Measurements from ENCODE around the gene CACNA1I. TPM values are rescaled to one million over a fixed set of nuclear protein-coding genes. Genes with fewer than 3 reads are reported as not detected.

CACNA1I gene
- polyA plus RNA-seq, 3 donors = 0.04 to 0.09 (median 0.09) TPM

- DNase-seq = no peak
Measured at GRCh38 chr22:39535357-39535725, 35.2 kb upstream of the CACNA1I start.

DNA sequence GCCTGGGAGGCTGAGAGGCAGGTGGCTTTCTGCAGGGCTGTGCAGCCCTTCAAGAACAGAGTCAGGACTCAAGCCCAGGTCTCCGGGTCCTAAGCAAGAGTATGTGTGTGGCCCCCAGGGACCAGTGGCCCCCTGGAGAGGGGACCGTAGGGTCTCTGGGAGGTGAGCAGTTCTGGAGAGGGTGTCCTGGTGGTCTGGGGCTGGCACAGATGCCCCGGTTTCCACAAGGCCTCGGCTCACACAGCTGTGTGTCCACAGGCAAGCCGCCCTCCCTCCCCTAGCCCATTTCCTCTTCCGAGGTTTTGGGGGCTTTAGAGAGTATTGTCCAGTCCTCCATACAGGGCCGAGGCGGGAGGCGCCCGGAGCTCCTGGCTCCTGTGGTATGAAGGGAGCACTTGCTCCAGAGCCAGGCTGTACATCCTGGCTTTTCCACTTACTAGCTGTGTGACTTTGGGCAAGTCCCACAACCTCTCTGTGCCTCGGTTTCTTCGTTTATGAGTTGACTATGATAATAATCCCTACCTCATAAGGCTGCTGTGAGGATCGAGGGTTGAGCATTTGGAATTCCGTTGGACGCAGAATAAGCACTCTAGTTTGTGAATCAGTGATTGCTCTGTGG is 34.6 kb upstream of the CACNA1I start:
- no peak for DNase-seq

GRCh38 chr22:39536711-39537110 is 33.8 kb upstream of the CACNA1I start:
- DNase-seq = no peak

DNA sequence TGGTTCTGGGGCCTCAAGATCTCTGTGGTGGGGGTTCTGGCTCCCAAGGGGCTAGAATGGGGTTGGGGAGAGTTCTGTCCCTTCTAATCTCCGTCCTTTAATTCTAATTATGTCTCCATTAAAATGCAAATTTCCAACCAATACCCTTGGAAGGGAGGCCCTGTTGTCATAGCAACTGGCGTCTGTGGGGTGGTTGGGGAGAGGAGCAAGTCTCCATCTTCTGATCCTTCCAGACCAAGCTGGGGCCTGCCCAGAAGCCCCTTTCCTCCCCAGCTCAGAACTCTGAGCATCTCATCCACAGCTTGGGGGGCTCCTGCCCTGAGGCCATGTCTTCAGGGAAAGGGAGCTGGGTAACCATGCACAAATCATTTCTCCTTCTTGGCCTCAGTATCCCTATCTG is 32.6 kb upstream of the CACNA1I start:
- no peak for DNase-seq

- no peak for DNase-seq
Measured at GRCh38 chr22:39543095-39543494, 27.5 kb upstream of the CACNA1I start.

DNA sequence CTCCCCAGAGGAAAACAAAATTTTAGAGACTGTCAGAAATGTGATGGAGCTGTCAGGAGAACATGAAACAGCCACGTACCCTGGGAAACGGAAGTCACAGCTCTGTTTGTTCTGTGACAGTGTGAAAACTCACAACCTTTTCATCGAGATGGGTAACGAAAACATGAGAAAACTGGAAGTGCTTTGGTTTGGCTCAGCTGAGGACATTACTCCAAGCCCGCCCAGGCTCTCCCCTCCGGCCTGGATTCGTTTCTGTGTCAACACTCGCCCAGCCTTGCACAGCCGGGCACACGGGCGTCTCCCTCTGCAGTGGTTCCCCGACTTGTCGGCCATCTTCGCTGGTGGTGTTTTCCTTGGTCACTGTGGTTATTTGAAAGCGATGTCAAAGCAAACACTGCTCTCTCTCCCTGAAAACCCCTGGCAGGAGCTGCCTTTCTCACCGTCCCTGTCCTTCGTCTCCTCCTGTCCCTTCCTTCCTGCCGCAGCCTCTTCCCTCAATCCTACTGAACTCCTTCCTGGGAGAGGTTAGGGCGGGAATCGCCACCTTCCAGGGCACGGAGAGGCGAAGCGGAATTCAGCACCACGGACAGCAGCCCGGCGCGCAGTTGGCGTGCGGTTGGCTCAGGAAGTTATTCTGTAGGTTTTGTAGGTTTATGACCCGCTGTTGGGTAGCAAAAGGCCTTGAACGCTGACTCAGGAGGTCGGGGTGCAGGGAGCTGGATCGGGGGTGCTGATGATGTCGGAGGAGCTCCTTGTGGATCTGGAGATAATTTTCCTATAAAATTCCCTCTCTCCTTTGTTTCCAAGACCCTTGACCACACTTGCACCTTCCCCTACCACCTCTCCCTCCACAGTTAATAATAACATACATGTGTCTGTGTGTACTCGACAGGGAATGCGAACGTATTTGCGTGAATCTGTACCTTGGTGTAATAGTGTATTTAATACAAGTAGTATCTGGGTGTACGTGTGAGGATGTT is 24.9 kb upstream of the CACNA1I start:
- peak; percentile 71 for DNase-seq

DNA sequence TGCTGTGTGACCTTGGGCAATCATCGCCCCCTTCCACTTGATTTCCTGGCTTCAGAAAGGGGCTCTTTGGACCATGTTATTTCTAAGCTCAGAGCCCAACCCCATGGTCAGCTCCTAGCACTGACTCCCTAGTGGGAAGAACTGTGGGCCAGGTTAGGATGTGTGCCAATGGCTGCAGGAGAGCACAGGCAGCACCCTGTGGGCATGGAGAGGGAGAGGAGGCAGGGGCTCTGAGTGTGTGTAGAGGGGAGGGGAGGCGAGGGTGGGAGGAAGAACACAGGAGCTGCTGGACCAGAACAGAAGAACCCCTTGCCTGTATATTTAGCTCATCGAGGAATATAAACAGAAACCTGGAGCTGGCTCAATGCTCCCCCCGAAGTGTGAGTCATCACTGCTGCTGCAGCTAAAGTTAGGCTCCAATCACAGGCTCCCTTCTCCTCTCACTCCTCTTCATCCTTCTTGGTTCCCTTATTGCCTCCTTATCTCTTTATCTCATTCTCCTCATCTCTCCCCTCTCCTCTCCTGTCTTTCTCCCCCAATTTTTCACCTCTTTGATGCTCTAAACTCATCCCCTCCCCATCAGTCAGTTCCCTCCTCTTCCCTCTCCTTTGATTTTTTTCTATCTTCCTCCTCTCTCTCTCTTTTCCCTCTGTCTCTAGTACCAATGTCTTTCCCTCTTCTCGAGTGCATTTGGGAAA is 23.5 kb upstream of the CACNA1I start:
- no peak for DNase-seq

GRCh38 chr22:39547587-39547947 is 23.0 kb upstream of the CACNA1I start:
- no peak for DNase-seq

GRCh38 chr22:39553429-39553828 is 17.1 kb upstream of the CACNA1I start:
- DNase-seq = no peak

- DNase-seq = no peak
Measured at GRCh38 chr22:39554151-39554550, 16.4 kb upstream of the CACNA1I start.

DNA sequence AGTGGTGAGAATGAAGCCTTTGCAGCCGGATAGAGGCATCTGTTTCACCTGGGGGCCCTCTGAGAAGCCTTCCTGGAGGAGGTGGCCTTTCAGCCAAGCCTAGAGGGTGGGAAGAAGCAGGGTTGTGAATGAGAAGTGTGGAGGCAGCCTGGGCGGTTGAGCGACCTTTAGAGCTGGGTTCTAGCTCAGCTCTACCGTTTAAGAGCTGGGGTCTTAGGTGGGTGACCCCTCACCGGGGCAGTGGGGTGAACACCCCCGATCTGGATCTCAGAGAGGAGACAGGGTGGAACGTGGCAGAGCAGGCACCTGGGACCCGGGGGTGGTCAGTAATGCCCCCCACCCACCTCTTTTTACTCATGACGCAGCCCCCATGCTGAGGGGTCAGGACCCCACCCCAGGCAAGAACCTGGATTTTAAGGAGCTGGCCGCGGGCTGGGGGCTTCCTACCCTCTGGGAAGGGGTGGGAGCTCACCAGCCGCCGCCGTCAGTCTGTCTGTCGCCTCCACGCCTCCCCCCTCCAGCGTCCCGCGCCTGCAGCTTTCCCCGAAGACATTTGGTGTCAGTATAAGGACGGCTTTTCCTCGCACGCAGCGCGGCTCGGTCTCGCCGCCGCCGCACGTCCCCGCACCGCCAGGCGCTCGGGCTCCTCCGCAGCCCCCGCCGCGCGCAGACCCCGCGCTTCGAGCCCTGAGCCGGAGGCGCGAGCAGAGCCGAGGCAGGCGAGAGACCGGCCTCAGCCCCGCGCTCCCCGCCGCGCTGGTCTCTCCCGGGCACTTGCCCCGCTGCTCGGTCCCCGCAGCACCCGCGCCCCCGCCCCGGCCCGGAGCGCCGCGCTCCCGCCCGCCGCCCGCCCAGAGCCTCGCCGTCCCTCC is 13.3 kb upstream of the CACNA1I start:
- no peak for DNase-seq

GRCh38 chr22:39558254-39558727 is 12.3 kb upstream of the CACNA1I start:
- no peak for DNase-seq

- DNase-seq = no peak
Measured at GRCh38 chr22:39558950-39559349, 11.6 kb upstream of the CACNA1I start.

GRCh38 chr22:39559456-39560105 is 11.0 kb upstream of the CACNA1I start:
- DNase-seq = no peak

GRCh38 chr22:39560127-39560526 is 10.4 kb upstream of the CACNA1I start:
- no peak for DNase-seq

GRCh38 chr22:39562839-39563489 is 7.6 kb upstream of the CACNA1I start:
- no peak for DNase-seq

- no peak for DNase-seq
Measured at GRCh38 chr22:39563571-39564428, 6.8 kb upstream of the CACNA1I start.

GRCh38 chr22:39565414-39565944 is 5.1 kb upstream of the CACNA1I start:
- no peak for DNase-seq

Data from renal pelvis (tissue), 4 donors.